H9 (cell line): Measurements from ENCODE around the gene KRTAP10-5. TPM values are rescaled to one million over a fixed set of nuclear protein-coding genes. Genes with fewer than 3 reads are reported as not detected.

Experiments used
- DNase-seq: peaks from one replicate; pipeline ENCODE4 v3.0.0-alpha.2; 2017
- H2AFZ ChIP-seq: one replicate; pipeline ENCODE4 v1.6.1; 2013; ENCODE audit warnings: mild to moderate bottlenecking, low read length, control low read depth, moderate library complexity
- H2AK5ac ChIP-seq: 2 replicates; pipeline ENCODE4 v1.6.1; 2013; ENCODE audit warnings: low read length, control low read depth, mixed read lengths; ENCODE audit not compliant: insufficient read length
- H2BK120ac ChIP-seq: one replicate; pipeline ENCODE4 v1.6.1; 2013; ENCODE audit warnings: low read depth, mild to moderate bottlenecking, low read length, control low read depth, inconsistent platforms; ENCODE audit not compliant: poor library complexity, severe bottlenecking
- H2BK12ac ChIP-seq: 2 replicates; pipeline ENCODE4 v1.6.1; 2013; ENCODE audit warnings: low read length, control low read depth, mixed read lengths, low read depth; ENCODE audit not compliant: insufficient read length
- H2BK15ac ChIP-seq: 2 replicates; pipeline ENCODE4 v1.6.1; 2013; ENCODE audit warnings: low read depth, low read length, control low read depth
- H2BK20ac ChIP-seq: one replicate; pipeline ENCODE4 v1.6.1; 2013; ENCODE audit warnings: low read depth, mild to moderate bottlenecking, low read length, control low read depth, inconsistent platforms; ENCODE audit not compliant: poor library complexity, severe bottlenecking
- H2BK5ac ChIP-seq: 2 replicates; pipeline ENCODE4 v1.6.1; 2013; ENCODE audit warnings: low read length, control low read depth, mixed read lengths; ENCODE audit not compliant: insufficient read length
- H3K14ac ChIP-seq: 2 replicates; pipeline ENCODE4 v1.6.1; 2013; ENCODE audit warnings: low read length, control low read depth; ENCODE audit not compliant: insufficient read depth
- H3K18ac ChIP-seq: 2 replicates; pipeline ENCODE4 v1.6.1; 2013; ENCODE audit warnings: low read depth, mild to moderate bottlenecking, mixed read lengths, low read length, control low read depth; ENCODE audit not compliant: insufficient read length
- H3K23ac ChIP-seq: 2 replicates; pipeline ENCODE4 v1.6.1; 2013; ENCODE audit warnings: low read length, control low read depth, mixed read lengths, low read depth; ENCODE audit not compliant: insufficient read length
- H3K23me2 ChIP-seq: 2 replicates; pipeline ENCODE4 v1.6.1; 2013; ENCODE audit warnings: low read depth, mild to moderate bottlenecking, mixed read lengths, low read length, control low read depth; ENCODE audit not compliant: insufficient read length, poor library complexity, severe bottlenecking
- H3K27ac ChIP-seq: 2 replicates; pipeline ENCODE4 v1.5.1; 2013; ENCODE audit warnings: low read length, control low read depth, mixed read lengths, low read depth; ENCODE audit not compliant: insufficient read length
- H3K27me3 ChIP-seq: 2 replicates; pipeline ENCODE4 v1.6.1; 2013; ENCODE audit warnings: low read length, control low read depth, inconsistent platforms; ENCODE audit not compliant: insufficient read depth
- H3K4ac ChIP-seq: 2 replicates; pipeline ENCODE4 v1.6.1; 2013; ENCODE audit warnings: low read depth, mild to moderate bottlenecking, control low read depth, inconsistent platforms, low read length, moderate library complexity
- H3K4me1 ChIP-seq: 2 replicates; pipeline ENCODE4 v1.6.1; 2013; ENCODE audit warnings: low read length, control low read depth, inconsistent platforms; ENCODE audit not compliant: insufficient read depth
- H3K4me2 ChIP-seq: 2 replicates; pipeline ENCODE4 v1.6.1; 2013; ENCODE audit warnings: low read length, control low read depth, mixed read lengths; ENCODE audit not compliant: insufficient read length, insufficient read depth
- H3K56ac ChIP-seq: 2 replicates; pipeline ENCODE4 v1.6.1; 2013; ENCODE audit warnings: low read depth, mild to moderate bottlenecking, mixed read lengths, low read length, control low read depth; ENCODE audit not compliant: insufficient read length
- H3K79me1 ChIP-seq: 2 replicates; pipeline ENCODE4 v1.6.1; 2013; ENCODE audit warnings: low read depth, mild to moderate bottlenecking, moderate library complexity, low read length, control low read depth, inconsistent platforms; ENCODE audit not compliant: insufficient read depth, poor library complexity, severe bottlenecking
- H3K79me2 ChIP-seq: 2 replicates; pipeline ENCODE4 v1.6.1; 2013; ENCODE audit warnings: low read length, control low read depth, inconsistent platforms; ENCODE audit not compliant: insufficient read depth
- H3K9ac ChIP-seq: 2 replicates; pipeline ENCODE4 v1.6.1; 2013; ENCODE audit warnings: low read length, control low read depth, mixed read lengths; ENCODE audit not compliant: insufficient read length; ENCODE audit errors: extremely low read depth
- H3K9me3 ChIP-seq: one replicate; pipeline ENCODE4 v1.6.1; 2013; ENCODE audit warnings: low read depth, low read length, inconsistent platforms; ENCODE audit not compliant: control insufficient read depth
- H3T11ph ChIP-seq: one replicate; pipeline ENCODE4 v1.6.1; 2013; ENCODE audit warnings: mild to moderate bottlenecking, low read length, control low read depth, inconsistent platforms
- H4K20me1 ChIP-seq: one replicate; pipeline ENCODE4 v1.6.1; 2013; ENCODE audit not compliant: control insufficient read depth, insufficient read length, insufficient read depth
- H4K5ac ChIP-seq: 2 replicates; pipeline ENCODE4 v1.6.1; 2013; ENCODE audit warnings: low read depth, mild to moderate bottlenecking, mixed read lengths, low read length, control low read depth; ENCODE audit not compliant: insufficient read length
- H4K8ac ChIP-seq: replicated peaks from 2 replicates; pipeline ENCODE4 v1.6.1; 2013; ENCODE audit warnings: low read length, control low read depth, mixed read lengths, low read depth; ENCODE audit not compliant: insufficient read length
- H4K91ac ChIP-seq: 2 replicates; pipeline ENCODE4 v1.6.1; 2013; ENCODE audit warnings: low read depth, mild to moderate bottlenecking, moderate library complexity, mixed read lengths, low read length, control low read depth; ENCODE audit not compliant: insufficient read length
- H3K27ac Mint-ChIP-seq, 3 experiments: 2 replicates in 2 of 3; 3 replicates in 1 of 3; pipeline ENCODE4 v1.8.0; 2020 to 2021; ENCODE audit warnings: mixed read lengths in 3 of 3, mild to moderate bottlenecking in 1 of 3, moderate library complexity in 1 of 3
- H3K27me3 Mint-ChIP-seq: 2 replicates; pipeline ENCODE4 v1.8.0; 2021; ENCODE audit warnings: low read depth, mild to moderate bottlenecking, moderate library complexity, mixed read lengths
- H3K36me3 Mint-ChIP-seq, 3 experiments: 2 replicates in 2 of 3; 3 replicates in 1 of 3; pipeline ENCODE4 v1.8.0; 2020 to 2021; ENCODE audit warnings: low read depth in 3 of 3, mixed read lengths in 3 of 3; ENCODE audit not compliant: insufficient read depth in 1 of 3
- H3K4me1 Mint-ChIP-seq, 2 experiments: 2 replicates each; pipeline ENCODE4 v1.8.0; 2020; ENCODE audit warnings: mixed read lengths in 2 of 2
- H3K4me3 Mint-ChIP-seq, 2 experiments: 2 replicates in 1 of 2; 3 replicates in 1 of 2; pipeline ENCODE4 v1.8.0; 2020 to 2021; ENCODE audit warnings: mild to moderate bottlenecking in 2 of 2, mixed read lengths in 2 of 2, moderate library complexity in 1 of 2
- H3K9me3 Mint-ChIP-seq, 2 experiments: 2 replicates in 1 of 2; 3 replicates in 1 of 2; pipeline ENCODE4 v1.8.0; 2020; ENCODE audit warnings: mild to moderate bottlenecking in 2 of 2, mixed read lengths in 2 of 2, moderate library complexity in 1 of 2
- WGBS: extraction: QIAGEN DNeasy Blood & Tissue Kit; methylation state at CpG from one replicate; pipeline ENCODE4 v1.1.7; 2013; ENCODE audit warnings: missing lambda C conversion rate, low lambda C conversion rate, mixed read lengths; ENCODE audit not compliant: insufficient read length; ENCODE audit errors: extremely low coverage; 5-methylcytosine and 5-hydroxymethylcytosine counted together
- total RNA-seq: library from RNA; stranded (reverse); gene quantifications from 2 replicates; pipeline ENCODE4 v1.2.1, GENCODE V29; 2021
- TF ChIP-seq, protein P1 (sequence below): fragments of 200-600 bp; sonication (generic); conservative IDR thresholded peaks from 3 replicates; pipeline ENCODE4 v1.8.0; 2021; ENCODE audit warnings: antibody characterized with exemption, mild to moderate bottlenecking

KRTAP10-5 gene
- total RNA-seq, 1 experiment from 2014 or later: not detected

DNA sequence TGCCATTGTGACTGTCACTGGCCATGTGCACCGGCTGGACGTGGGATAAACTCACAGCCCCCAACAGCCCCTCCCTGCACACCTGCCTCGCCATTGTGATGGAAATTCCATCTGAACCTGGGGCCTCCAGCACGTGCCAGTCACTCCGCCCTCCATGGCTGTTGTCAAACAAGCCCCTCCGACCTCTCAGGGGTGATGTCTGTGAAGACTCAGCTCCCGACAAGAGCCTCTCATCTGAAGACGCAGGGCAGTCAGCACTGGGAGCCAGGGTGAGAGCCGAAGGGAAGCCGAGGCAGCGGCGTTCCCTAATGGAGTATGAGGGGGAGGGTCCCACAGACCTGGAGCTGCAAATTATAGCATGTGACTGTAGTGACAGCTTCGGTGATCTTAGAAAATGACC, 27.7 kb downstream of the KRTAP10-5 start:
- H3K79me2 ChIP-seq: no peaks in the 10 kb centered on the region
- H3K27ac ChIP-seq: no peak overlapping the region
- H3K4me2 ChIP-seq: no peak overlapping the region
- H4K8ac ChIP-seq: no peak overlapping the region
- H3K9me3 ChIP-seq: no peaks in the 10 kb centered on the region
- no peak overlapping the region for H3K9ac ChIP-seq
- Mint-ChIP-seq H3K27me3 (peaks cover 3% of the 10 kb centered on the region), H3K36me3 (peaks cover 0 to 2% (median 0%) of the 10 kb centered on the region in 3 experiments; a peak in 2 of 7 replicates), H3K27ac (no peak overlapping the region; a peak in 1 of 7 replicates), H3K4me1 (peaks cover 43 to 60% of the 10 kb centered on the region in 2 experiments), H3K4me3 (no peak overlapping the region; a peak in 1 of 5 replicates), H3K9me3 (no peaks in the 10 kb centered on the region; a peak in 1 of 5 replicates)
- no peaks in the 10 kb centered on the region for H3K79me1 ChIP-seq
- H4K91ac ChIP-seq: no peak overlapping the region
- H3K18ac ChIP-seq: no peak overlapping the region
- no peaks in the 10 kb centered on the region for H4K20me1 ChIP-seq
- H4K5ac ChIP-seq: no peak overlapping the region
- H2AK5ac ChIP-seq: no peak overlapping the region
- no peak overlapping the region for H2BK120ac ChIP-seq
- no peak overlapping the region for H2BK20ac ChIP-seq
- no peak overlapping the region for H3K4ac ChIP-seq
- TF ChIP-seq, protein P1, sequence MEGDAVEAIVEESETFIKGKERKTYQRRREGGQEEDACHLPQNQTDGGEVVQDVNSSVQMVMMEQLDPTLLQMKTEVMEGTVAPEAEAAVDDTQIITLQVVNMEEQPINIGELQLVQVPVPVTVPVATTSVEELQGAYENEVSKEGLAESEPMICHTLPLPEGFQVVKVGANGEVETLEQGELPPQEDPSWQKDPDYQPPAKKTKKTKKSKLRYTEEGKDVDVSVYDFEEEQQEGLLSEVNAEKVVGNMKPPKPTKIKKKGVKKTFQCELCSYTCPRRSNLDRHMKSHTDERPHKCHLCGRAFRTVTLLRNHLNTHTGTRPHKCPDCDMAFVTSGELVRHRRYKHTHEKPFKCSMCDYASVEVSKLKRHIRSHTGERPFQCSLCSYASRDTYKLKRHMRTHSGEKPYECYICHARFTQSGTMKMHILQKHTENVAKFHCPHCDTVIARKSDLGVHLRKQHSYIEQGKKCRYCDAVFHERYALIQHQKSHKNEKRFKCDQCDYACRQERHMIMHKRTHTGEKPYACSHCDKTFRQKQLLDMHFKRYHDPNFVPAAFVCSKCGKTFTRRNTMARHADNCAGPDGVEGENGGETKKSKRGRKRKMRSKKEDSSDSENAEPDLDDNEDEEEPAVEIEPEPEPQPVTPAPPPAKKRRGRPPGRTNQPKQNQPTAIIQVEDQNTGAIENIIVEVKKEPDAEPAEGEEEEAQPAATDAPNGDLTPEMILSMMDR: no peak
- H3T11ph ChIP-seq: no peak overlapping the region
- H2BK5ac ChIP-seq: no peak overlapping the region
- no peak overlapping the region for H3K56ac ChIP-seq
- no peak for DNase-seq
- WGBS: no CpG with 5 or more reads among the region's 13 CpGs
- H3K4me1 ChIP-seq: peaks cover 6% of the 10 kb centered on the region; the same call in 1 of the 2 replicates
- no peak overlapping the region for H2BK15ac ChIP-seq
- H2BK12ac ChIP-seq: no peak overlapping the region
- H3K23me2 ChIP-seq: no peaks in the 10 kb centered on the region
- no peak overlapping the region for H2AFZ ChIP-seq
- no peaks in the 10 kb centered on the region for H3K27me3 ChIP-seq
- H3K23ac ChIP-seq: no peak overlapping the region
- peak overlapping the region; percentile 53 for H3K14ac ChIP-seq
